H1 (cell line): Measurements from ENCODE around the gene NCF2. TPM values are rescaled to one million over a fixed set of nuclear protein-coding genes. Genes with fewer than 3 reads are reported as not detected.

ENCODE experiments used
- CTCF ChIA-PET: fragments of 300-600 bp; sonication (Branson Sonifier 250); formaldehyde crosslinking; loops from one replicate; lab custom pipeline; 2021; ENCODE audit not compliant: partially characterized antibody; lab: Charles Lee
- POLR2A ChIA-PET: fragments of 300-600 bp; sonication (Branson Sonifier 250); formaldehyde crosslinking; loops from one replicate; lab custom pipeline; 2021; ENCODE audit warnings: inconsistent platforms; ENCODE audit not compliant: partially characterized antibody; lab: Charles Lee
- DNase-seq, 2 experiments: peaks; one replicate each; pipeline versions ENCODE4 v3.0.0 to v3.0.0-alpha.2; 2010 to 2022; ENCODE audit warnings: low spot score in 2 of 2, low read depth in 1 of 2, mixed read lengths in 1 of 2
- FAIRE-seq: peaks from 2 replicates; lab custom pipeline; 2011; peaks lifted over from hg19 to GRCh38; lab: Jason Lieb, UNC
- H2AFZ ChIP-seq: 2 replicates; pipeline ENCODE4 v1.8.1; 2012; ENCODE audit warnings: low read length, inconsistent platforms
- H2AK5ac ChIP-seq: 2 replicates; pipeline ENCODE4 v1.6.1; 2013; ENCODE audit warnings: low read depth, low read length
- H2BK120ac ChIP-seq: replicated peaks from 2 replicates; pipeline ENCODE3; 2013; ENCODE audit warnings: low read depth, low read length, inconsistent platforms
- H2BK12ac ChIP-seq: 2 replicates; pipeline ENCODE4 v1.6.1; 2013; ENCODE audit warnings: low read depth, low read length
- H2BK15ac ChIP-seq: 2 replicates; pipeline ENCODE4 v1.6.1; 2013; ENCODE audit warnings: low read length
- H2BK20ac ChIP-seq: 2 replicates; pipeline ENCODE4 v1.6.1; 2013; ENCODE audit warnings: low read length
- H2BK5ac ChIP-seq: 2 replicates; pipeline ENCODE4 v1.6.1; 2013; ENCODE audit warnings: low read depth, low read length
- H3K14ac ChIP-seq: 2 replicates; pipeline ENCODE4 v1.6.1; 2013; ENCODE audit warnings: inconsistent platforms; ENCODE audit not compliant: insufficient read length
- H3K18ac ChIP-seq: 2 replicates; pipeline ENCODE4 v1.6.1; 2013; ENCODE audit warnings: low read length; ENCODE audit errors: extremely low read depth
- H3K23ac ChIP-seq: 2 replicates; pipeline ENCODE4 v1.6.1; 2013; ENCODE audit warnings: inconsistent platforms; ENCODE audit not compliant: insufficient read length
- H3K23me2 ChIP-seq: 2 replicates; pipeline ENCODE4 v1.6.1; 2013; ENCODE audit warnings: low read depth, low read length
- H3K27ac ChIP-seq: 2 replicates; pipeline ENCODE4 v1.6.1; 2011; ENCODE audit warnings: low read depth, low read length, inconsistent platforms
- H3K27me3 ChIP-seq, 4 experiments: replicated peaks in 1 of 4; 1 replicate in 1 of 4; 2 replicates in 3 of 4; pipeline versions ENCODE4 v1.6.1 to v1.8.1; 2011 to 2013; ENCODE audit warnings: low read length in 3 of 4, mild to moderate bottlenecking in 3 of 4, inconsistent platforms in 2 of 4, mixed read lengths in 2 of 4, moderate library complexity in 1 of 4; ENCODE audit not compliant: control insufficient read depth in 3 of 4, insufficient read depth in 3 of 4; ENCODE audit errors: extremely low read depth in 1 of 4
- H3K36me3 ChIP-seq, 4 experiments: 2 replicates each; pipeline versions ENCODE4 v1.6.1 to v1.8.1; 2011 to 2013; ENCODE audit warnings: mild to moderate bottlenecking in 4 of 4, low read length in 3 of 4, moderate library complexity in 2 of 4, control low read depth in 1 of 4, inconsistent platforms in 1 of 4; ENCODE audit not compliant: insufficient read depth in 4 of 4, control insufficient read depth in 2 of 4
- H3K4ac ChIP-seq: replicated peaks from 2 replicates; pipeline ENCODE3; 2013; ENCODE audit warnings: low read length, low read depth, mixed read lengths, inconsistent platforms; ENCODE audit not compliant: insufficient read length
- H3K4me1 ChIP-seq, 4 experiments: replicated peaks in 1 of 4; 1 replicate in 1 of 4; 2 replicates in 3 of 4; pipeline versions ENCODE4 v1.6.1 to v1.8.1; 2011 to 2013; ENCODE audit warnings: low read length in 3 of 4, inconsistent platforms in 2 of 4, mixed read lengths in 1 of 4; ENCODE audit not compliant: insufficient read depth in 4 of 4, control insufficient read depth in 3 of 4
- H3K4me2 ChIP-seq, 2 experiments: 2 replicates each; pipeline versions ENCODE4 v1.6.1 to v1.8.1; 2011 to 2013; ENCODE audit warnings: low read depth in 2 of 2, low read length in 2 of 2, control low read depth in 1 of 2, inconsistent platforms in 1 of 2, mild to moderate bottlenecking in 1 of 2; ENCODE audit not compliant: insufficient read depth in 1 of 2
- H3K4me3 ChIP-seq, 4 experiments: fragments of 200-600, 300-600 bp in 1 of 4; sonication (generic), shearing (Covaris generic), sonication (Bioruptor Twin) in 1 of 4; 2 replicates each; pipeline versions ENCODE4 v1.5.1 to v1.8.1; 2011 to 2016; ENCODE audit warnings: low read length in 4 of 4, low read depth in 3 of 4, control low read depth in 2 of 4, inconsistent platforms in 2 of 4, mild to moderate bottlenecking in 2 of 4, mixed read lengths in 1 of 4, moderate library complexity in 1 of 4; ENCODE audit not compliant: insufficient read depth in 2 of 4; ENCODE audit errors: extremely low read depth in 1 of 4
- H3K56ac ChIP-seq: replicated peaks from 2 replicates; pipeline ENCODE3; 2013; ENCODE audit warnings: low read depth, mild to moderate bottlenecking, mixed read lengths, low read length, inconsistent platforms; ENCODE audit not compliant: insufficient read length
- H3K79me1 ChIP-seq: 2 replicates; pipeline ENCODE4 v1.6.1; 2013; ENCODE audit warnings: low read depth, low read length, control low read depth
- H3K79me2 ChIP-seq, 2 experiments: 2 replicates each; pipeline versions ENCODE4 v1.6.1 to v1.8.1; 2012 to 2013; ENCODE audit warnings: low read length in 2 of 2, mild to moderate bottlenecking in 2 of 2, inconsistent platforms in 1 of 2; ENCODE audit not compliant: insufficient read depth in 2 of 2, control insufficient read depth in 1 of 2
- H3K9ac ChIP-seq, 4 experiments: replicated peaks in 1 of 4; 1 replicate in 1 of 4; 2 replicates in 3 of 4; pipeline versions ENCODE4 v1.6.1 to v1.8.1; 2011 to 2013; ENCODE audit warnings: low read depth in 3 of 4, low read length in 3 of 4, control low read depth in 2 of 4, mild to moderate bottlenecking in 2 of 4, moderate library complexity in 2 of 4, inconsistent platforms in 1 of 4; ENCODE audit errors: extremely low read depth in 1 of 4
- H3K9me3 ChIP-seq, 2 experiments: 2 replicates each; pipeline versions ENCODE4 v1.6.1 to v1.8.1; 2012 to 2013; ENCODE audit warnings: mild to moderate bottlenecking in 2 of 2, moderate library complexity in 2 of 2, control low read depth in 1 of 2, inconsistent platforms in 1 of 2, low read depth in 1 of 2, low read length in 1 of 2, mixed read lengths in 1 of 2; ENCODE audit not compliant: insufficient read depth in 2 of 2
- H4K20me1 ChIP-seq, 2 experiments: replicated peaks in 1 of 2; 2 replicates each; pipeline versions ENCODE3 to v1.8.1; 2011 to 2013; ENCODE audit warnings: inconsistent platforms in 2 of 2, low read length in 2 of 2, mild to moderate bottlenecking in 1 of 2; ENCODE audit not compliant: insufficient read depth in 2 of 2, control insufficient read depth in 1 of 2
- H4K5ac ChIP-seq: 2 replicates; pipeline ENCODE4 v1.6.1; 2013; ENCODE audit warnings: low read length, low read depth, mixed read lengths, inconsistent platforms; ENCODE audit not compliant: insufficient read length
- H4K8ac ChIP-seq: 2 replicates; pipeline ENCODE4 v1.8.0; 2013; ENCODE audit warnings: mild to moderate bottlenecking, moderate library complexity, low read length, inconsistent platforms; ENCODE audit not compliant: insufficient read depth; ENCODE audit errors: extremely low read depth
- H4K91ac ChIP-seq: replicated peaks from 2 replicates; pipeline ENCODE3; 2013; ENCODE audit warnings: low read length, mixed read lengths, inconsistent platforms; ENCODE audit not compliant: insufficient read length
- ATF2 ChIP-seq: IDR thresholded peaks from 2 replicates; pipeline ENCODE4 v1.6.1; 2012; ENCODE audit warnings: low read length, inconsistent platforms
- JUN ChIP-seq: IDR thresholded peaks from 2 replicates; pipeline ENCODE4 v1.6.1; 2011; ENCODE audit warnings: low read depth, mild to moderate bottlenecking, improper control_type of control experiment, low read length
- KDM5A ChIP-seq: fragments of 200-600 bp; IDR thresholded peaks from 2 replicates; pipeline ENCODE4 v1.7.1; 2012; ENCODE audit warnings: mild to moderate bottlenecking, low read length, inconsistent platforms, mixed read lengths
- NRF1 ChIP-seq: IDR thresholded peaks from 2 replicates; pipeline ENCODE4 v1.6.1; 2011; ENCODE audit warnings: mild to moderate bottlenecking, low read depth, low read length, improper control_type of control experiment
- POLR2A ChIP-seq, 2 experiments: IDR thresholded peaks; 1 replicate in 1 of 2; 2 replicates in 1 of 2; pipeline ENCODE4 v1.6.1; 2011; ENCODE audit warnings: low read depth in 2 of 2, low read length in 2 of 2, mild to moderate bottlenecking in 2 of 2; ENCODE audit errors: control extremely low read depth in 1 of 2
- RFX5 ChIP-seq: IDR thresholded peaks from 2 replicates; pipeline ENCODE4 v1.6.1; 2011; ENCODE audit warnings: low read depth, low read length, improper control_type of control experiment, borderline replicate concordance
- SIRT6 ChIP-seq: IDR thresholded peaks from one replicate; pipeline ENCODE4 v1.7.1; 2012; ENCODE audit warnings: low read length, inconsistent platforms
- SUZ12 ChIP-seq: fragments of 200-600 bp; sonication (generic); IDR thresholded peaks from 2 replicates; pipeline ENCODE4 v1.6.1; 2012; ENCODE audit warnings: mild to moderate bottlenecking, inconsistent platforms, low read length, moderate library complexity, mixed read lengths
- TAF1 ChIP-seq: IDR thresholded peaks from 2 replicates; pipeline ENCODE4 v1.6.1; 2011; ENCODE audit warnings: mild to moderate bottlenecking, low read depth, low read length
- YY1 ChIP-seq: IDR thresholded peaks from 2 replicates; pipeline ENCODE4 v1.6.1; 2011; ENCODE audit warnings: low read depth, mild to moderate bottlenecking, low read length
- WGBS, 2 experiments: shearing (Covaris generic) in 1 of 2; methylation state at CpG; one replicate each; pipeline versions ENCODE4 v1.1.6 to v1.1.7; 2013 to 2015; ENCODE audit warnings: low lambda C conversion rate in 2 of 2, mixed read lengths in 2 of 2, inconsistent platforms in 1 of 2, low coverage in 1 of 2, missing lambda C conversion rate in 1 of 2; ENCODE audit not compliant: insufficient replicate concordance in 2 of 2, insufficient coverage in 1 of 2, insufficient read length in 1 of 2; ENCODE audit errors: extremely low coverage in 1 of 2, missing lambda C conversion rate in 1 of 2; 5-methylcytosine and 5-hydroxymethylcytosine counted together
- polyA plus RNA-seq, 7 experiments: library from polyadenylated mRNA; depleted of rRNA in 3 of 7; stranded (reverse) in 5 of 7; unstranded in 2 of 7; fragments of >200 nt in 5 of 7; fragments of 200-250 nt in 2 of 7; gene quantifications; 1 replicate in 5 of 7; 2 replicates in 1 of 7; 4 replicates in 1 of 7; pipeline versions ENCODE4 v1.2.1 to v1.2.3, GENCODE V29; 2011 to 2013; ENCODE audit warnings: missing spikeins in 2 of 7, mixed read lengths in 2 of 7
- total RNA-seq: library from RNA; stranded (reverse); fragmentation: NEBNext Ultra II Directional; extraction: Animal tissue kit (Norgen Biotek cat#: 25700); gene quantifications from 2 replicates; pipeline ENCODE4 v1.2.1, GENCODE V29; 2021
- TF ChIP-seq, protein P1 (sequence below): IDR thresholded peaks from 2 replicates; pipeline ENCODE4 v1.6.1; 2012; ENCODE audit warnings: inconsistent platforms

Gene NCF2
- total and polyA plus RNA-seq, 2 of the 8 experiments (the other 6 are each of a cell fraction or from before 2014, with no cell fraction given), result not detected

DNA sequence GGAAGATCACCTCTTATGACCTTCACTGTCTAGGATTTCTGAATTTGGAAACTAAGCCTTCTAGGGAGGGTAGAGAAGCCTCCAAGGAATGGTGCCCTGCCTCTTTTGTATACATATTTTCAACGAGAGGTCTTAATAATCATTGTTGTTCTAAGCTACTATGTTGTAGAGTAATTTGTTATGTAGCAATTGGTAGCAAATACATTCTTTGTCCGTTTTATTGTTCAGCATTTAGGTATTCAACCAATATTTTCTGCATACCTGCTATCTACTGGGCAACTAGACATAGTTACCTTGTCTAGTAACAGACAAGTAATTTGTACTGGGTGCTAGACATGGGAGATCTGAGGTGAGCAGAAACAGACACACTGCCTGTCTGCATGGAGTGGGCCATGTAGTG is 20.8 kb upstream of the NCF2 start:
- H2BK12ac ChIP-seq, result no peak overlapping the region
- H3K14ac ChIP-seq, result no peak overlapping the region
- H2BK120ac ChIP-seq, result no peak overlapping the region
- DNase-seq (no peak), FAIRE-seq (no peak)
- no peak overlapping the region for H2AFZ ChIP-seq
- no peak overlapping the region for H3K4me3 ChIP-seq
- no peak overlapping the region for H3K9ac ChIP-seq
- no peaks in the 10 kb centered on the region for H3K36me3 ChIP-seq
- no peak overlapping the region for H2AK5ac ChIP-seq
- no peak overlapping the region for H4K8ac ChIP-seq
- no peaks in the 10 kb centered on the region for H3K9me3 ChIP-seq
- POLR2A ChIA-PET, result interaction anchor here (0.6 kb wide), 1 partner anchor 64 kb away, joined by 3 read pairs; no protein-coding TSS in a partner anchor
- no peak overlapping the region for H3K4ac ChIP-seq
- no peaks in the 10 kb centered on the region for H3K23me2 ChIP-seq
- H2BK5ac ChIP-seq, result no peak overlapping the region
- no peak overlapping the region for H3K4me2 ChIP-seq
- no peaks in the 10 kb centered on the region for H3K27me3 ChIP-seq
- H3K27ac ChIP-seq, result no peak overlapping the region
- no peak overlapping the region for H2BK15ac ChIP-seq
- no peaks in the 10 kb centered on the region for H3K79me1 ChIP-seq
- no peak overlapping the region for H3K23ac ChIP-seq
- no peak overlapping the region for H4K5ac ChIP-seq
- 73% methylated on average over 2 of the region's 2 CpGs; no CpG with 5 or more reads in 1 of the 2 experiments for WGBS, 2 experiments
- no peaks in the 10 kb centered on the region for H3K4me1 ChIP-seq
- H4K91ac ChIP-seq, result no peak overlapping the region
- no peak overlapping the region for H3K18ac ChIP-seq
- no peaks in the 10 kb centered on the region for H3K79me2 ChIP-seq
- CTCF ChIA-PET, result interaction anchor here (0.6 to 1.2 kb wide), 3 partner anchors 12 to 331 kb away, joined by 4 to 6 read pairs (median 5); no protein-coding TSS in a partner anchor
- no peak overlapping the region for H2BK20ac ChIP-seq
- H4K20me1 ChIP-seq, result no peaks in the 10 kb centered on the region
- H3K56ac ChIP-seq, result no peak overlapping the region
- TF ChIP-seq SIRT6 (no peak), SUZ12 (no peak), YY1 (no peak), NRF1 (no peak), TAF1 (no peak), RFX5 (no peak), POLR2A (IDR thresholded peaks at IDR 0.05; ENCODE audit: control extremely low read depth in 1 of 2, low read depth in 2 of 2, low read length in 2 of 2) (no peak), ATF2 (no peak), JUN (no peak), KDM5A (no peak)
- TF ChIP-seq, protein P1, sequence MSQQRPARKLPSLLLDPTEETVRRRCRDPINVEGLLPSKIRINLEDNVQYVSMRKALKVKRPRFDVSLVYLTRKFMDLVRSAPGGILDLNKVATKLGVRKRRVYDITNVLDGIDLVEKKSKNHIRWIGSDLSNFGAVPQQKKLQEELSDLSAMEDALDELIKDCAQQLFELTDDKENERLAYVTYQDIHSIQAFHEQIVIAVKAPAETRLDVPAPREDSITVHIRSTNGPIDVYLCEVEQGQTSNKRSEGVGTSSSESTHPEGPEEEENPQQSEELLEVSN, result no peak
